ENCODE measurements around the gene POLR2E.
A peak's percentile ranks its signal among the peaks of the same experiment; 100 is the strongest.

POLR2E gene

GRCh38 chr19:1067341-1067957 is 27.7 kb downstream of the POLR2E start:
- H3K4me3 ChIP-seq (ENCODE audit: low read depth in 1 of 2, low read length in 1 of 2), result peak overlapping the region; percentile 96 to 98
- no peaks in the 10 kb centered on the region for H3K27me3 ChIP-seq
- peak overlapping the region; percentile 95 for H3K27ac ChIP-seq
- peaks cover 72 to 80% of the 10 kb centered on the region in 2 experiments for H3K4me1 ChIP-seq (ENCODE audit: control insufficient read depth in 1 of 2, insufficient read depth in 1 of 2, low read depth in 1 of 2, low read length in 1 of 2)
- H3K36me3 ChIP-seq, result peaks cover 72% of the 10 kb centered on the region
- no peak for TF ChIP-seq CTCF (IDR thresholded peaks at IDR 0.05)
- H3K9me3 ChIP-seq, result no peaks in the 10 kb centered on the region

- no peak for TF ChIP-seq CTCF (IDR thresholded peaks at IDR 0.05)
- H3K4me1 ChIP-seq (ENCODE audit: control insufficient read depth in 1 of 2, insufficient read depth in 1 of 2, low read depth in 1 of 2, low read length in 1 of 2), result peaks cover 66 to 74% of the 10 kb centered on the region in 2 experiments
- no peaks in the 10 kb centered on the region for H3K9me3 ChIP-seq
- peak within 1 kb of the TSS; percentile 96 to 98 for H3K4me3 ChIP-seq (ENCODE audit: low read depth in 1 of 2, low read length in 1 of 2)
- H3K27me3 ChIP-seq, result no peaks in the 10 kb centered on the region
- peaks cover 72% of the 10 kb centered on the region for H3K36me3 ChIP-seq
- peak within 1 kb of the TSS; percentile 95 for H3K27ac ChIP-seq
Observed at GRCh38 chr19:1066748-1067340, 28.3 kb downstream of the POLR2E start, which contains the start of gene ARHGAP45. TSS of gene ARHGAP45 (plus strand) at chr19:1067167. CDS start at chr19:1067406, 239 bp downstream.

- H3K9me3 ChIP-seq, result no peaks in the 10 kb centered on the region
- no peaks in the 10 kb centered on the region for H3K27me3 ChIP-seq
- no peak for TF ChIP-seq CTCF (IDR thresholded peaks at IDR 0.05)
- H3K27ac ChIP-seq, result peak overlapping the region; percentile 95
- H3K4me3 ChIP-seq (ENCODE audit: low read depth in 1 of 2, low read length in 1 of 2), result peak overlapping the region; percentile 96 to 98
- H3K36me3 ChIP-seq, result peaks cover 73% of the 10 kb centered on the region
- peaks cover 63 to 74% of the 10 kb centered on the region in 2 experiments for H3K4me1 ChIP-seq (ENCODE audit: control insufficient read depth in 1 of 2, insufficient read depth in 1 of 2, low read depth in 1 of 2, low read length in 1 of 2)
Observed at GRCh38 chr19:1066251-1066747, 28.9 kb downstream of the POLR2E start.

- Histone ChIP-seq H3K36me3 (peaks cover 73% of the 10 kb centered on the region), H3K4me3 (ENCODE audit: low read depth in 1 of 2, low read length in 1 of 2) (peak overlapping the region; percentile 24 to 96), H3K27me3 (no peaks in the 10 kb centered on the region), H3K9me3 (no peaks in the 10 kb centered on the region), H3K27ac (peak overlapping the region; percentile 95), H3K4me1 (ENCODE audit: control insufficient read depth in 1 of 2, insufficient read depth in 1 of 2, low read depth in 1 of 2, low read length in 1 of 2) (peaks cover 60 to 70% of the 10 kb centered on the region in 2 experiments)
- no peak for TF ChIP-seq CTCF (IDR thresholded peaks at IDR 0.05)
Observed at GRCh38 chr19:1065606-1066109, 29.5 kb downstream of the POLR2E start.

GRCh38 chr19:1064661-1065605 is 30.2 kb downstream of the POLR2E start:
- Histone ChIP-seq H3K27ac (peak overlapping the region; percentile 95), H3K4me3 (ENCODE audit: low read depth in 1 of 2, low read length in 1 of 2) (peak overlapping the region; percentile 24 to 96), H3K36me3 (peaks cover 75% of the 10 kb centered on the region), H3K27me3 (no peaks in the 10 kb centered on the region), H3K4me1 (ENCODE audit: control insufficient read depth in 1 of 2, insufficient read depth in 1 of 2, low read depth in 1 of 2, low read length in 1 of 2) (peaks cover 53 to 62% of the 10 kb centered on the region in 2 experiments), H3K9me3 (no peaks in the 10 kb centered on the region)
- TF ChIP-seq CTCF (IDR thresholded peaks at IDR 0.05), result peak; percentile 97
